Measurements from ENCODE around the gene GPR173.

GPR173 gene

DNA sequence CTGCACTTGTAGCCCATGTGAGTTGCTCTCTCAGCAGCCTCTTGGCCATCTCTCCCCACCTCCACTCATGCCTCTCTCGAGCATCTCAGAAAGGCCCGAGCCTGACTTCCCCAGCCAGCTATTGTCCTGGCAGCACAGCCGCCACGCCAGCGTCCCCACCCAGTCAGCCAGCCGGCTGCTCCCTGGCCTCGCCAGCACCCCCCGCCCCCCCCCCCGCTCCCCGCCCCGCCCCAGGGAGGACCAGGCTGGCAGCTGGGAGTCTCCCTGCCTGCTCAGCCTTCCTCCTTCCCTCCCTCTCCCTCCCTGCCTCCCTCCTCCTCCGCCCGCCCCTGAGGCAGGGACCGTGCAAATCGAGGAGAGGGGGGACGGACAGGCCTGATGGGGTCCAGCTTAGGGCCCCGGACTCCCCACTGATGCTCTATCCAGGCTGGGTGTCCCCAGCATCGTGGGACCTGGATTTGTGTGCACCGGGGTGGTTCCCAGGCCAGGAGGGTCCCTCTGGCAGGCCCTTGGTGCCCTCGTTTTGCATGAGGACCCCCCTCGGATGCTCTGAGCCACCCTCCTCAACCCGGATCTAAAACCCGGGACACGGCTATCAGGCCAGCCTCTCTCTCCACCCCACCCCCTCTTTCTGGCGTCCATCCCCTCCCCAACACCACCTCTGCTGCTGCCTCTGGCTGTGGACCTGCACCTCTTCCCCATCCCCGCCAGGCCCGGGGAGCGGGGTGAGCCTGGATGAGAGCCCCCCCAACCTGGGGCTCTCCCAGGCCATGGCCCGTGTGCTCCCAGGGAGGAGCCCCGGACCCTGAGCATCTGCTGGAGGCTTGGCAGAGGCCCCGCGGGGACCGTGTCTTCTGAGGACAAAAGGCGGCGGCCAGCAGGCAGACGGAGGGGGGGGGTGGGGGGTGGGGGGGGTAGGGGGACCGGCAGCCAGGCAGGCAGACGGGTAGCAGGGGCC lies at the start of gene GPR173:
Gene GPR173 (plus strand): TSS at position 621 of the 958 bp plus-strand sequence. CDS start 27,833 bp downstream, outside the sequence.
- no peak for DNase-seq

- no peak for DNase-seq
Measured at GRCh38 chrX:53000447-53001135, 48.0 kb upstream of the GPR173 start.

- no peak for DNase-seq
Measured at GRCh38 chrX:53001958-53002357, 46.6 kb upstream of the GPR173 start.

DNA sequence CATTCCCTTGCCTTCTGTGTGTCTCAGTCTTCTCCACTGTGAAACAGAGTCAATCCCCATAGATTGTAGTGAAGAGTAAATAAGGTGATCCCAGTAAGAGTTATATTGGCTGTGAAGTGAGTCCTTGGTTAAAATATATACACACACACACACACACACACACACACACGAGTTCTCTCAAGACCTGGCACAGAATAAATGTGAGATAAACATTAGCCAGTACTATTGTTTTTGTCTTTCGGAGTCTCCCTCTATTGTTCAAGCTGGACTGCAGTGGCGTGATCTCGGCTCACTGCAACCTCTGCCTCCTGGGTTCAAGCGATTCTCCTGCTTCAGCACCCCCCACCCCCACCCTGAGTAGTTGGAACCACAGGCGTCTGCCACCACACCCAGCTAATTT lies 45.5 kb upstream of the GPR173 start:
- no peak for DNase-seq

- no peak for DNase-seq
Measured at GRCh38 chrX:53004038-53004437, 44.6 kb upstream of the GPR173 start.

GRCh38 chrX:53004811-53005210 lies 43.8 kb upstream of the GPR173 start:
- no peak for DNase-seq

DNA sequence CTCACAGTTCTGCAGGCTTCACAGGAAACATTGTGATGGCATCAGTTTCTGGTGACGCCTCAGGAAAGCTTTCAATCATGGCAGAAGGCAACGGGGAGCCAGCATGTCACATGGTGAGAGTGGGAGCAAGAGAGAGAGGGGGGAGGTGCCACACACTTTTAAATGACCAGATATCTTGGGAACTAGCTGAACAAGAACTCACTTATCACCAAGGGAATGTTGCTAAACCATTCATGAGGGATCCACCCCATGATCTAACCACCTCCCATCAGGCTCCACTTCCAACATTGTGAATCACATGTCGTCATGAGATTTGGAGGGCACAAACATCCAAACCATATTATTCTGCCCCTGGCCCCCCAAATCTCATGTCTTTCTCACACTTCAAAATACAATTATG lies 43.3 kb upstream of the GPR173 start:
- no peak for DNase-seq

DNA sequence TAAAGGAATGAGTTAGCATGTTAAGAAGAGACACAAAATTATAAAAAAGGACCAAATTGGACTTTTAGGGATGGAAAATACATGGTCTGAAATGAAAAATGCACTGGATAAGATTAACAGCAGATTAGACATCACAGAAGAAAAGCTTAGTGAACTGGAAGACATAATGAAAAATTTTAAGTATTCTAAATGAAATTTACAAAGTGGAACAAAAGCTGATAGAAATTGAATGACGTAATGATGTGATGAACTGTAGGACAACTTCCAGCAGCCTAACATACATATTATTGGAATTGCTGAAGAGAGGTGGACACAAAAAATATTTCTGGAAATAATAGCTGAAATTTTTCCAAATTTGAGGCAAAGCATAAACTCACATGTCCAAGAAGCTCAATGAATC lies 39.6 kb upstream of the GPR173 start:
- DNase-seq, result no peak

DNA sequence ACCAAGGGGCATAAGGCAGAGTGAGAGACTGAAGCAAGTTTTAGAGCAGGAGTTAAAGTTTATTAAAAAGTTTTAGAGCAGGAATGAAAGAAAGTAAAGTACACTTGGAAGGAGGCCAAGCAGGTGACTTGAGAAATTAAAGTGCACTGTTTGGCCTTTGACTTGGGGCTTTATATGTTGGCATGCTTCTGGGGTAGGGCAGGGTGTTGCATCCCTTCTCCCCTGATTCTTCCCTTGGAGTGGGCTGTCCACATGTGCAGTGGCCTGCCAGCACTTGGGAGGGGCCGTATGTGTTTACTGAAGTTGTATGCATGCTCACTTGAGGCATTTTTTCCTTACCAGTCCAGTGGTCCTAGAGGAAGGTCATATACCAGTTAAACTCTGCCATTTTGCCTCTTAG lies 35.3 kb upstream of the GPR173 start:
- DNase-seq, result no peak

DNA sequence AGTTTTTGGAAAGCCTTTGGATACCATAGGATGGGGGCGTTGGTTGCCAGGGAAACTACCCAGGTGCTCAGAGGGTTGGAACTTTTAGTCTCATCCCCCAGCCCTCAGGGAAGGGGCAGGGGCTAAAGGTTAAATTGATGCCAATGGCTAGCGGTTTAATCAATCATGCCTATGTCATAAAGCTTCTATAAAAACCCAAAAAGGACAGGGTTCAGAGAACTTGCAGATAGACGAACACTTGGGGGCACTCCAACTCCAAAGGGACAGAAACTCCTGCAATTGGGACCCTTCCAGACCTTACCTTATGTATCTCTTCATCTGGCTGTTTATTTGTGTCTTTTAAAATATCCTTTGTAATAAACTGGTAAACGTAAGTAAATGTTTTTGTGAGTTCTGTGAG lies 30.0 kb upstream of the GPR173 start:
- no peak for DNase-seq

DNA sequence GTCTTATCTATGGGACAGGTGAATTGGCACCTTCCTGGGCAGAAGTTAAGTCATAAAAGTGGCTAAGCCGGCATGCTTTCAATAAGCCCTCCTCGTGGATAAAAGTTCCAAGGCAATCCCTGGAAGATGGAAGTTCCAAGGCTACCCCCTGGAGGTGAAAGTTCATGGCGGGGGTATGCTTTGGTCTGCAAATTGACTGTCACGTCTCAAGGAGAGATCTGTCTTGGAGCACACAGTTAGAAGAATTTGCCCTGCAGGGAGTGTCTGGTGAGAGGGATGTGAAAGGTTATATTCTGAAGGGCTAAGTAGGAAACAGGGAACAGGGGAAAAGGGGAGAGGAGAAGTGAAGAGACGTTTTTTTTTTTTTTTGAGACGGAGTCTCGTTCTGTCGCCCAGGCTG lies 26.2 kb upstream of the GPR173 start:
- DNase-seq, result no peak

GRCh38 chrX:53028678-53029077 lies 19.9 kb upstream of the GPR173 start:
- DNase-seq, result no peak

GRCh38 chrX:53031380-53031779 lies 17.2 kb upstream of the GPR173 start:
- no peak for DNase-seq

DNA sequence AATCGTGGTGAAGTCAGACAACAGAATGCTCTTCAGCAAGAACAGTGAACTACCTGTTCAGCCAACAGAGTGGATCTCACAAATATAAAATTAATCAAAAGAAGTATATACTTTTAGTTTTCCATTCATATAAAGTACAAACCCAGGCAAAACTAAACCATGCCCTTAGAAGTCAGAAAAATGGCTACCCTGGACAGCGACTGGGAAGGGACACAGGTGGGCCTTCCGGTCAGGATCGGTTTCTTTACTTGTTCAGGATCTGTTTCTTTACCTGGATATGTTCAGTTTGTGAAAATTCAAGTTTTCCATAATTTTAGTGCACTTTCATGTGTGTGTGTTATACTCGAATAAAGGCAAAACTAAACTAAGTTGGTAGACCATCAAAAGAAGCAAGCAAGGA lies 12.4 kb upstream of the GPR173 start:
- DNase-seq, result no peak

DNA sequence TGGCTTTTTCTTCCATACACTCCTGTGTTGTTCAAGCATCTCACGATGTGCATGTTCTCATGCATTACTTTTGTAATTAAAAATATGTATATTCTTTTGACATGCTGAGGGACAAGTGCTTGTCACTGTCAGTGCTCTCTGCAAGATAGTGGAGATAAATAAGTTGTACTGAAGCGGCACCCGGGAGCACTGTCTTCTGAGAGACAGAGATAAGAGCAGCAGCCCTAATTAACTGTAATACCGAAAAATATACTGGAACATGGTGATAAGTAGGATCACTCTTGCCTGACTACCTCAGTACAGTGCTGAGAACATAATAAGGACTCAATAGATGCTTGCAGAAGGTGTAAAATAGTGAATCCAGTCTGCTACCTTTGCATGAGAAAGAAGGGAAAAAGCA lies 9.4 kb upstream of the GPR173 start:
- DNase-seq, result no peak

DNA sequence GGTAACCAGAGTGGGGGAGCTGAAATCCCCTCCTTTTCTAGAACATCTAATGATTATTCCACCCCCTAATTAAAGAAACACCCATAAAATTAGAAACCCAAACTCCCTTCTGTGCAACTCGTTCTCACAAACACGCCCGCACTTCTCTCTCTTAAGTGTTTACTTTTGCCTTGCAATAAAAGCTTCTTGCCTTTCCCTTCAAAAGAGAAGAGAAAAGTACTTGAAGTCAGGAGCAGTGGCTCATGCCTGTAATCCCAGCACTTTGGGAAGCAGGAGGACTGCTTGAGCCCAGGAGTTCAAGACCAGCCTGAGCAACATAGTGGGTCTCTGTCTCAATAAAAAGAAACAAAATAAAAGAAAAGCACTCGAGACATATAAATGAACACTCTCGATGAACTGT lies 3.6 kb upstream of the GPR173 start:
- no peak for DNase-seq

GRCh38 chrX:53047228-53047627 lies 1.4 kb upstream of the GPR173 start:
- no peak for DNase-seq

DNA sequence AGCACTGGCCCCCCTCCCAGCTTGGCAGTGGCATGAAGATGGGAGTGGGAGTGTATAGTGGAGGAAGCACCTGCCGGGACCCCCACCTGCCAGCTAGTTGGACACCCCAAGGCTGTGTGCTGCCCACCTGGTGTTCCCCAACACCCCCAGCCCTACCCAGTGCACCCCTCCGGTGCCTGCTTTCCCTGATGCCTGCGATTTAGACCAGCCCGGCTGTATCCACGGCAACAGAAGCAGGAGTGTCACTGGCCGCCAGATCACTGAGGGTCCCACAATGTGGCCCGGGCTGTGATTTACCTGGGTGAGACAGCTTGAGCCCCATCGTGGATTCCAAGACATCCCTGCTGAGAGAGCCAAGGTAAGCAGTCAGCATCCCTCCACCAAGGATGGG lies 533 bp downstream of the GPR173 start:
- no peak for DNase-seq

- DNase-seq, result no peak
Measured at GRCh38 chrX:53050841-53051240, 2.3 kb downstream of the GPR173 start.

- no peak for DNase-seq
Measured at GRCh38 chrX:53055244-53055849, 6.8 kb downstream of the GPR173 start.

GRCh38 chrX:53056292-53056691 lies 7.7 kb downstream of the GPR173 start:
- DNase-seq, result no peak

DNA sequence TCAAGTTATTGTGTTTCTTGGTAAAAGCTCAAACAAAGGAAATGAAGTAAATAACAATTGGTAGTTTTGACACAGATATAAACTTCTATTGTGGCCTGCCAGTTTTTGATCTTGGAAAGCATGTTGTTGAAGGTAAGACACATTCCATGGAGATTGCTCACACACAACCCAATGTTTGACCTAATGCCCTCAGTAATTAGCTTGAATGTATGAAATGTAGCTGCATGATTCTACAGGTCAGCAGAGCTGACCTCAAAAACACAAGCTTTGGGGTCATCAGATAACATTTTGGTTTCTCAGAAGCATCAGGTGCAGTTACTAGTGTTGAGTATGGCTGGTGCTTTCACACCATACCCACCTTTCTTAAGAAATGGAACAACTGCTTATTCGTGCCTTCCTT lies 16.5 kb downstream of the GPR173 start:
- no peak for DNase-seq

- no peak for DNase-seq
Measured at GRCh38 chrX:53071064-53071463, 22.5 kb downstream of the GPR173 start.

Measured in GDM1 (cell line).